Type B pancreatic cell (in vitro differentiated cells): ENCODE measurements around the gene MKKS. TPM values are rescaled to one million over a fixed set of nuclear protein-coding genes. Genes with fewer than 3 reads are reported as not detected.

Experiments
- DNase-seq: peaks from one replicate; pipeline ENCODE4 v3.0.0; 2021; ENCODE audit warnings: mixed read lengths; ENCODE audit not compliant: unreplicated experiment; ENCODE audit errors: extremely low spot score
- H3K27ac Mint-ChIP-seq: 2 replicates; pipeline ENCODE4 v1.8.0; 2021; ENCODE audit warnings: mild to moderate bottlenecking, mixed read lengths
- H3K27me3 Mint-ChIP-seq: 2 replicates; pipeline ENCODE4 v1.8.0; 2021; ENCODE audit warnings: mixed read lengths
- H3K36me3 Mint-ChIP-seq: 2 replicates; pipeline ENCODE4 v1.8.0; 2021; ENCODE audit warnings: mixed read lengths
- H3K4me1 Mint-ChIP-seq: one replicate; pipeline ENCODE4 v1.8.0; 2021; ENCODE audit warnings: mixed read lengths; ENCODE audit not compliant: unreplicated experiment
- H3K4me3 Mint-ChIP-seq: 2 replicates; pipeline ENCODE4 v1.8.0; 2021; ENCODE audit warnings: mild to moderate bottlenecking, mixed read lengths
- H3K9me3 Mint-ChIP-seq: 2 replicates; pipeline ENCODE4 v1.8.0; 2021; ENCODE audit warnings: mixed read lengths
- total RNA-seq: library from RNA; stranded (reverse); gene quantifications from 2 replicates; pipeline ENCODE4 v1.2.1, GENCODE V29; 2021; ENCODE audit warnings: low replicate concordance
- TF ChIP-seq, protein P1 (sequence below): fragments of 200-600 bp; sonication (generic); conservative IDR thresholded peaks from 2 replicates; pipeline ENCODE4 v1.5.0; 2021; ENCODE audit warnings: antibody characterized with exemption, mild to moderate bottlenecking

Gene MKKS
- total RNA-seq, 1 donor from 2014 or later: 19.9 TPM

DNA sequence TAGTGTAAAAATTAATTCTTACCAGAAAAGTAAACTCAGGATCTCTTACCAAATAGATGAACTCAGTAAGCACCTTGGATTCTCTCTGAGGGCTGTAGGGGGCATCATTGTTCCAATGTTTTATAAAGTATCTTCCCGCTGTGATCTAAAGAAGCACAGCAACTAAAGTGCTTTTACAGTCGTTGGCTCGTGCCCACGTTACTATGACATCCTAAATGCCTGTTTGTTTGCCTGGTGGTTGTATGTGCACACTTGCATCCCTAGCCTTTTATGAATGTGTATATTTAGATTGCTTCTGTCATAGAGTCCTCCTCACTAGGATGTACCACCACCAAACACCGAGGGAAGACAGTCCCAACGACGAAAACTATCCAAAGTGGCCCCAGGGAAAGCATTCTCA is 35.6 kb upstream of the MKKS start:
- TF ChIP-seq, protein P1, sequence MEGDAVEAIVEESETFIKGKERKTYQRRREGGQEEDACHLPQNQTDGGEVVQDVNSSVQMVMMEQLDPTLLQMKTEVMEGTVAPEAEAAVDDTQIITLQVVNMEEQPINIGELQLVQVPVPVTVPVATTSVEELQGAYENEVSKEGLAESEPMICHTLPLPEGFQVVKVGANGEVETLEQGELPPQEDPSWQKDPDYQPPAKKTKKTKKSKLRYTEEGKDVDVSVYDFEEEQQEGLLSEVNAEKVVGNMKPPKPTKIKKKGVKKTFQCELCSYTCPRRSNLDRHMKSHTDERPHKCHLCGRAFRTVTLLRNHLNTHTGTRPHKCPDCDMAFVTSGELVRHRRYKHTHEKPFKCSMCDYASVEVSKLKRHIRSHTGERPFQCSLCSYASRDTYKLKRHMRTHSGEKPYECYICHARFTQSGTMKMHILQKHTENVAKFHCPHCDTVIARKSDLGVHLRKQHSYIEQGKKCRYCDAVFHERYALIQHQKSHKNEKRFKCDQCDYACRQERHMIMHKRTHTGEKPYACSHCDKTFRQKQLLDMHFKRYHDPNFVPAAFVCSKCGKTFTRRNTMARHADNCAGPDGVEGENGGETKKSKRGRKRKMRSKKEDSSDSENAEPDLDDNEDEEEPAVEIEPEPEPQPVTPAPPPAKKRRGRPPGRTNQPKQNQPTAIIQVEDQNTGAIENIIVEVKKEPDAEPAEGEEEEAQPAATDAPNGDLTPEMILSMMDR: peak; percentile 80
- no peak for DNase-seq
- Mint-ChIP-seq H3K36me3 (peaks cover 14% of the 10 kb centered on the region), H3K27ac (no peak overlapping the region), H3K27me3 (no peaks in the 10 kb centered on the region), H3K9me3 (no peaks in the 10 kb centered on the region), H3K4me1 (peaks cover 43% of the 10 kb centered on the region), H3K4me3 (no peak overlapping the region)

DNA sequence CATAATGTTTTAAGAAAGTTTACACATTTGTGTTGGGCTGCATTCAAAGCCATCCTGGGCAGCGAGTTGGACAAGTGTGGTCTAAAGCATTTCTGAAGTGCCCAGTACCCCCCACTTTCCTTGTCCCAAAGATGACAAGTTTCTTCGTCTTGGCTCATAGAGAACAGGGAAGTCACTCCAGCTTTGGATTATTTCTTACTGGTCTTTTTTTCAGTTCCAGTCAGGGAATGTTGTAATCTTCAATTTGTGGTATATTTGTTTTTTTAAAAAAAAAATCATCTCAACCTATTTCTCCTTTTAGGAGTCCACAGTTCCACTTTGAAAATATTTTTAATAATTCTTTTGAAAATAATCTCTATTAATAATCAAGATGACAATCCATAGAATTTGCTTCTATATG is 35.0 kb upstream of the MKKS start:
- H3K27ac Mint-ChIP-seq: no peak overlapping the region
- H3K4me1 Mint-ChIP-seq: peaks cover 38% of the 10 kb centered on the region
- no peak overlapping the region for H3K4me3 Mint-ChIP-seq
- TF ChIP-seq, protein P1: no peak
- H3K27me3 Mint-ChIP-seq: no peaks in the 10 kb centered on the region
- no peak for DNase-seq
- no peaks in the 10 kb centered on the region for H3K9me3 Mint-ChIP-seq
- H3K36me3 Mint-ChIP-seq: peaks cover 15% of the 10 kb centered on the region

DNA sequence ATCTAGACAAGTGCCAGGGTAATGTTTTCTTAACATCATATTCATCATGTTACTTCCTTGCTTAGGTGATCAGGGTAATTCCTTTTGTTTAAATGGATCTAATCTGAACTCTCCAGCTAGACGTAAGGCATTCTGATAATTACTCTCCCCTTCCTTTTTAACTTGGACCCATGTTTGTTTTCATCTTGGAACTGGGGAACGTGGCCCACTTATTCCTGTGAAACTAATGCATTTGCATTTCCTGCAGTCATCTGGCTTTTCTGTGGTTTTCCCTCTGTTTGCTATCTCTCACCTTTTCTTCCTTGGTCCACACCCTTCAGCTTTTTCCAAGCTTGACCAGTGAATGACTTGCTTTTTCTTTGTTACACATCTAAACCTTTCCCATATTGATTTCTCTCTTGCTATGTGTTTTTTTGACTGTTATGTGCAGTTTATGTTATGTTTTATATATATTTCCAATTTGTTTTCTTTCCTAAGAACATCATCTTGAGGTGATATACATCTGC is 34.4 kb upstream of the MKKS start:
- Mint-ChIP-seq H3K36me3 (peaks cover 20% of the 10 kb centered on the region), H3K27ac (peak overlapping the region; percentile 37), H3K27me3 (no peaks in the 10 kb centered on the region), H3K4me3 (no peak overlapping the region), H3K9me3 (peaks cover under 1% of the 10 kb centered on the region), H3K4me1 (peaks cover 38% of the 10 kb centered on the region)
- TF ChIP-seq, protein P1: no peak
- DNase-seq: no peak

DNA sequence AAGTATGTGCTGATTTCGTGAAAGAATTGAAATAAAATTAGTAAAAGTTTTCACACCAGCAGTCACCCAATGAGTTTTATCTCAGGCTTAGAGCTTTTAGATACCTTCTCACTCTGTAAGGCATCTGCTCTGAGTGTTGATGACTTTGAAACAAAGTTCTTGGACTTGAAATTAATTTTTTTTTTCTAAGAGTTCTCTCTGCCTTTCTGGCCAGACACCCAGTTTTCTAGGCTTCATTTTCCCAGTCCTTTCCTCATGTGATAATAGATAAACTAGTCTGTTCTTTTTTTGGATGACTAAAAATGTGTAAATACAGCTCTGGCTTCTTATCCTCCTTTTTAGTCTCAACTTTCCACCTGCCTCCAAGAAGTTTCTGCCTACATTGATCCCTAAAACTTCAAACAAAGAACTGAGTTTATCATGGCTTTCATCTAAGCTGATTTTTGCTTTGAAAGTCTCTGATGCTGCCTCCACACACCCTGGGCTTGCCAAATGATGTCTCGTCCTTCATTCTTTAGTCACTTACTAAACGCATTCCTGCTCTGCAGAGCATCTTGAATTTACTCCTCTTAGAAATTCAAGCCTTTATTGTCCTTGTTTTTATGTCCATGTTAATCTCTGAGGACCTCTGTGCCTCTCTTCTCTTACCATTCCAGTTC is 33.8 kb upstream of the MKKS start:
- no peaks in the 10 kb centered on the region for H3K27me3 Mint-ChIP-seq
- H3K4me1 Mint-ChIP-seq: peaks cover 32% of the 10 kb centered on the region
- TF ChIP-seq, protein P1: no peak
- H3K4me3 Mint-ChIP-seq: no peak overlapping the region
- H3K27ac Mint-ChIP-seq: peak overlapping the region; percentile 37
- DNase-seq: no peak
- H3K36me3 Mint-ChIP-seq: peaks cover 26% of the 10 kb centered on the region
- peaks cover 6% of the 10 kb centered on the region for H3K9me3 Mint-ChIP-seq

DNA sequence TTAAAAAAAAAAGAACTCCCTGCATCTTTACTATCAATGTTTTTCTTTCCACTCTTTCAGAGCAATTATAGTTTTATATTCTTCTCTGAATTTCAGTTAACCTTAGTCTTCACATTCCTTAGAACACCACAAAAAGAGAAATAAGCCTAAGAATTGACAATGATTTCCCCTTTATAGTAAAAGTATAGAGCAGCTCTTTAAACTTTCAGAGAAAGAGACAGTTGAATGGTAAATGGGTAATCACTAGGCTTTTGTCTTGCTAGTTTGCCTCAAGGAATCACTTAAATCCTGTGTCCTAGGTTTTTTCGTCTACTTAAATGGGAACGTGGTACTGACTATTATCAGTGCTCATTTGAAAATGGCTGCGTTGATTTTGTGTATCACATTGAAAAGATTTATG is 32.8 kb upstream of the MKKS start:
- DNase-seq: no peak
- TF ChIP-seq, protein P1: no peak
- H3K9me3 Mint-ChIP-seq: peaks cover 10% of the 10 kb centered on the region
- H3K27ac Mint-ChIP-seq: no peak overlapping the region
- no peaks in the 10 kb centered on the region for H3K27me3 Mint-ChIP-seq
- H3K36me3 Mint-ChIP-seq: peaks cover 28% of the 10 kb centered on the region
- peaks cover 30% of the 10 kb centered on the region for H3K4me1 Mint-ChIP-seq
- no peak overlapping the region for H3K4me3 Mint-ChIP-seq
